SK-N-SH treated with all-trans-retinoic acid at 6 μM for 48 hours (cell line): Measurements from ENCODE around the gene FGFBP2.

ENCODE experiments used
- ATAC-seq: fragments of 200-7000 bp; cut with Tn5 transposase; 3 replicates; pipeline ENCODE4 v1.9.1; 2020; ENCODE audit warnings: mild to moderate bottlenecking, moderate library complexity
- ARNTL ChIP-seq: fragments of 450-650 bp; formaldehyde crosslinking; IDR thresholded peaks from 2 replicates; pipeline ENCODE4 v1.5.0; 2020; ENCODE audit warnings: low read depth, mild to moderate bottlenecking, moderate library complexity, borderline replicate concordance
- BACH2 ChIP-seq: fragments of 250-450 bp; sonication (Bioruptor Pico); IDR thresholded peaks from 2 replicates; pipeline ENCODE4 v1.9.0; 2021; ENCODE audit warnings: mild to moderate bottlenecking, borderline replicate concordance
- CSDC2 ChIP-seq: fragments of 250-450 bp; sonication (Bioruptor Pico); IDR thresholded peaks from 2 replicates; pipeline ENCODE4 v1.5.0; 2020; ENCODE audit warnings: mild to moderate bottlenecking, moderate library complexity
- ESRRG ChIP-seq: fragments of 250-450 bp; sonication (Bioruptor Pico); IDR thresholded peaks from 2 replicates; pipeline ENCODE4 v1.6.1; 2021; ENCODE audit warnings: mild to moderate bottlenecking
- GLIS3 ChIP-seq: fragments of 250-450 bp; sonication (Bioruptor Pico); IDR thresholded peaks from 2 replicates; pipeline ENCODE4 v1.5.0; 2020; ENCODE audit warnings: mild to moderate bottlenecking, moderate library complexity
- ISL1 ChIP-seq: fragments of 250-450 bp; sonication (Bioruptor Pico); IDR thresholded peaks from 2 replicates; pipeline ENCODE4 v2.1.2; 2022; ENCODE audit warnings: mild to moderate bottlenecking, moderate library complexity
- OSR1 ChIP-seq: fragments of 250-450 bp; sonication (Bioruptor Pico); IDR thresholded peaks from 2 replicates; pipeline ENCODE4 v1.8.0; 2022; ENCODE audit warnings: moderate library complexity, mild to moderate bottlenecking, inconsistent platforms
- PPARA ChIP-seq: fragments of 250-450 bp; sonication (Bioruptor Pico); IDR thresholded peaks from 2 replicates; pipeline ENCODE4 v1.5.0; 2020; ENCODE audit warnings: mild to moderate bottlenecking, borderline replicate concordance
- SNAI2 ChIP-seq: fragments of 250-450 bp; sonication (Bioruptor Pico); IDR thresholded peaks from 2 replicates; pipeline ENCODE4 v1.5.0; 2020; ENCODE audit warnings: mild to moderate bottlenecking, moderate library complexity
- TCF4 ChIP-seq: fragments of 250-450 bp; sonication (Bioruptor Pico); IDR thresholded peaks from 2 replicates; pipeline ENCODE4 v1.8.0; 2021; ENCODE audit warnings: mild to moderate bottlenecking, moderate library complexity, borderline replicate concordance
- TOX ChIP-seq: fragments of 250-450 bp; sonication (Bioruptor Pico); IDR thresholded peaks from 2 replicates; pipeline ENCODE4 v1.8.0; 2021; ENCODE audit warnings: mild to moderate bottlenecking, moderate library complexity, borderline replicate concordance
- ZC3H10 ChIP-seq: fragments of 250-450 bp; sonication (Bioruptor Pico); IDR thresholded peaks from 2 replicates; pipeline ENCODE4 v1.5.1; 2021; ENCODE audit warnings: mild to moderate bottlenecking, moderate library complexity
- ZFP30 ChIP-seq: fragments of 450-650 bp; formaldehyde crosslinking; IDR thresholded peaks from 2 replicates; pipeline ENCODE4 v1.5.0; 2022; ENCODE audit warnings: mild to moderate bottlenecking, moderate library complexity
- ZNF565 ChIP-seq: fragments of 450-650 bp; formaldehyde crosslinking; conservative IDR thresholded peaks from 2 replicates; pipeline ENCODE4 v1.5.0; 2020; ENCODE audit warnings: low read depth, mild to moderate bottlenecking, moderate library complexity
- ZNF70 ChIP-seq: fragments of 450-650 bp; formaldehyde crosslinking; IDR thresholded peaks from 2 replicates; pipeline ENCODE4 v1.5.0; 2020; ENCODE audit warnings: mild to moderate bottlenecking, moderate library complexity
- ZNF8 ChIP-seq: fragments of 450-650 bp; formaldehyde crosslinking; IDR thresholded peaks from 2 replicates; pipeline ENCODE4 v1.5.0; 2020; ENCODE audit warnings: mild to moderate bottlenecking, moderate library complexity
- TF ChIP-seq, protein P1 (sequence below): fragments of 250-450 bp; sonication (Bioruptor Pico); IDR thresholded peaks from 2 replicates; pipeline ENCODE4 v1.5.1; 2020; ENCODE audit warnings: low read depth, mild to moderate bottlenecking, moderate library complexity
- TF ChIP-seq, protein P2 (sequence below): fragments of 250-450 bp; sonication (Bioruptor Pico); IDR thresholded peaks from 2 replicates; pipeline ENCODE4 v1.8.0; 2020; ENCODE audit warnings: mild to moderate bottlenecking, moderate library complexity, borderline replicate concordance
- TF ChIP-seq, protein P3 (sequence below): fragments of 250-450 bp; sonication (Bioruptor Pico); IDR thresholded peaks from 2 replicates; pipeline ENCODE4 v1.8.0; 2021; ENCODE audit warnings: low read depth, mild to moderate bottlenecking, moderate library complexity, borderline replicate concordance
- TF ChIP-seq, protein P4 (sequence below): fragments of 250-450 bp; sonication (Bioruptor Pico); IDR thresholded peaks from 2 replicates; pipeline ENCODE4 v1.5.0; 2020; ENCODE audit warnings: mild to moderate bottlenecking, moderate library complexity
- TF ChIP-seq, protein P5 (sequence below): fragments of 250-450 bp; sonication (Bioruptor Pico); IDR thresholded peaks from 2 replicates; pipeline ENCODE4 v1.5.1; 2021; ENCODE audit warnings: mild to moderate bottlenecking, moderate library complexity

FGFBP2 gene

DNA sequence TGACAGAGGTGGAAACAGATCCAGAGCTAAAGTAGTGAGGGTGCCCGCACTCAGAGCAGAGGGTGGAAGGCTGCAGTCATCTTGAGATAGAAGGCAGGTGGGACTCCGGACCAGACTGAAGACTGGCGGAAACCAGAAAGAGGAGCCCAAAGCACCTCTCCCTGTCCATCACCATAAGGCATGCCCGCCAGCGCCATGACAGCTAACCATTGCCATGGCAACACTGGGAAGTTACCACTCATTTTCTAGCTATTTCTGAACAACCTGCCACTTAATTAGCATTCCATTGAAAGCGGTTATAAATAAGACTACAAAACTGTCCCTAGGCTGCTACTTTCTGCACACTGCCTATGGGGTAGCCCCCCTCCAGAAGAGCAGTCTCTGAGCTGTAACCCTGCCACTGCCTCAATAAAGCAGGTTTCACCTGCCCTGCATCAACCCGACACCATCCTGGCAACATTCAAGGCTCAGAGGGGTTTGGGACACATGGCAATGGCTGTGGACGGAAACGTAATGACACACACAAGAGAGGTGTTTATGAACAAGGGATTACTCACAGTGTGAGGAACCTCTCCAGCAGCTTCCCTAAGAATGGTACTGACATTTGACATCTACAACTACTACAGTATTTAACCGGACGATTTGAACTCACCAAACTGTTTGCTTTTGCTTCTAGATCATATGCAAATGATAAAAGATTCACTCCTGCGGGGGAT, 27.8 kb upstream of the FGFBP2 start:
- ATAC-seq: no peak
- TF ChIP-seq SNAI2 (CRISPR knock-in tag) (no peak), ISL1 (no peak), PPARA (no peak), ZC3H10 (no peak), BACH2 (CRISPR knock-in tag) (no peak), ZNF565 (CRISPR knock-in tag) (no peak), ZNF8 (CRISPR knock-in tag) (no peak), ZNF70 (CRISPR knock-in tag) (no peak), OSR1 (no peak), ESRRG (no peak), TCF4 (CRISPR knock-in tag) (no peak), ZFP30 (CRISPR knock-in tag) (no peak), GLIS3 (no peak)
- TF ChIP-seq, protein P1, sequence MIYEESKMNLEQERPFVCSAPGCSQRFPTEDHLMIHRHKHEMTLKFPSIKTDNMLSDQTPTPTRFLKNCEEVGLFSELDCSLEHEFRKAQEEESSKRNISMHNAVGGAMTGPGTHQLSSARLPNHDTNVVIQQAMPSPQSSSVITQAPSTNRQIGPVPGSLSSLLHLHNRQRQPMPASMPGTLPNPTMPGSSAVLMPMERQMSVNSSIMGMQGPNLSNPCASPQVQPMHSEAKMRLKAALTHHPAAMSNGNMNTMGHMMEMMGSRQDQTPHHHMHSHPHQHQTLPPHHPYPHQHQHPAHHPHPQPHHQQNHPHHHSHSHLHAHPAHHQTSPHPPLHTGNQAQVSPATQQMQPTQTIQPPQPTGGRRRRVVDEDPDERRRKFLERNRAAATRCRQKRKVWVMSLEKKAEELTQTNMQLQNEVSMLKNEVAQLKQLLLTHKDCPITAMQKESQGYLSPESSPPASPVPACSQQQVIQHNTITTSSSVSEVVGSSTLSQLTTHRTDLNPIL: no peak
- TF ChIP-seq, protein P2, sequence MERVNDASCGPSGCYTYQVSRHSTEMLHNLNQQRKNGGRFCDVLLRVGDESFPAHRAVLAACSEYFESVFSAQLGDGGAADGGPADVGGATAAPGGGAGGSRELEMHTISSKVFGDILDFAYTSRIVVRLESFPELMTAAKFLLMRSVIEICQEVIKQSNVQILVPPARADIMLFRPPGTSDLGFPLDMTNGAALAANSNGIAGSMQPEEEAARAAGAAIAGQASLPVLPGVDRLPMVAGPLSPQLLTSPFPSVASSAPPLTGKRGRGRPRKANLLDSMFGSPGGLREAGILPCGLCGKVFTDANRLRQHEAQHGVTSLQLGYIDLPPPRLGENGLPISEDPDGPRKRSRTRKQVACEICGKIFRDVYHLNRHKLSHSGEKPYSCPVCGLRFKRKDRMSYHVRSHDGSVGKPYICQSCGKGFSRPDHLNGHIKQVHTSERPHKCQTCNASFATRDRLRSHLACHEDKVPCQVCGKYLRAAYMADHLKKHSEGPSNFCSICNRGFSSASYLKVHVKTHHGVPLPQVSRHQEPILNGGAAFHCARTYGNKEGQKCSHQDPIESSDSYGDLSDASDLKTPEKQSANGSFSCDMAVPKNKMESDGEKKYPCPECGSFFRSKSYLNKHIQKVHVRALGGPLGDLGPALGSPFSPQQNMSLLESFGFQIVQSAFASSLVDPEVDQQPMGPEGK (CRISPR knock-in tag): no peak
- TF ChIP-seq, protein P3, sequence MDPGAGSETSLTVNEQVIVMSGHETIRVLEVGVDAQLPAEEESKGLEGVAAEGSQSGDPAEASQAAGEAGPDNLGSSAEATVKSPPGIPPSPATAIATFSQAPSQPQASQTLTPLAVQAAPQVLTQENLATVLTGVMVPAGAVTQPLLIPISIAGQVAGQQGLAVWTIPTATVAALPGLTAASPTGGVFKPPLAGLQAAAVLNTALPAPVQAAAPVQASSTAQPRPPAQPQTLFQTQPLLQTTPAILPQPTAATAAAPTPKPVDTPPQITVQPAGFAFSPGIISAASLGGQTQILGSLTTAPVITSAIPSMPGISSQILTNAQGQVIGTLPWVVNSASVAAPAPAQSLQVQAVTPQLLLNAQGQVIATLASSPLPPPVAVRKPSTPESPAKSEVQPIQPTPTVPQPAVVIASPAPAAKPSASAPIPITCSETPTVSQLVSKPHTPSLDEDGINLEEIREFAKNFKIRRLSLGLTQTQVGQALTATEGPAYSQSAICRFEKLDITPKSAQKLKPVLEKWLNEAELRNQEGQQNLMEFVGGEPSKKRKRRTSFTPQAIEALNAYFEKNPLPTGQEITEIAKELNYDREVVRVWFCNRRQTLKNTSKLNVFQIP (CRISPR knock-in tag): no peak
- TF ChIP-seq, protein P4, sequence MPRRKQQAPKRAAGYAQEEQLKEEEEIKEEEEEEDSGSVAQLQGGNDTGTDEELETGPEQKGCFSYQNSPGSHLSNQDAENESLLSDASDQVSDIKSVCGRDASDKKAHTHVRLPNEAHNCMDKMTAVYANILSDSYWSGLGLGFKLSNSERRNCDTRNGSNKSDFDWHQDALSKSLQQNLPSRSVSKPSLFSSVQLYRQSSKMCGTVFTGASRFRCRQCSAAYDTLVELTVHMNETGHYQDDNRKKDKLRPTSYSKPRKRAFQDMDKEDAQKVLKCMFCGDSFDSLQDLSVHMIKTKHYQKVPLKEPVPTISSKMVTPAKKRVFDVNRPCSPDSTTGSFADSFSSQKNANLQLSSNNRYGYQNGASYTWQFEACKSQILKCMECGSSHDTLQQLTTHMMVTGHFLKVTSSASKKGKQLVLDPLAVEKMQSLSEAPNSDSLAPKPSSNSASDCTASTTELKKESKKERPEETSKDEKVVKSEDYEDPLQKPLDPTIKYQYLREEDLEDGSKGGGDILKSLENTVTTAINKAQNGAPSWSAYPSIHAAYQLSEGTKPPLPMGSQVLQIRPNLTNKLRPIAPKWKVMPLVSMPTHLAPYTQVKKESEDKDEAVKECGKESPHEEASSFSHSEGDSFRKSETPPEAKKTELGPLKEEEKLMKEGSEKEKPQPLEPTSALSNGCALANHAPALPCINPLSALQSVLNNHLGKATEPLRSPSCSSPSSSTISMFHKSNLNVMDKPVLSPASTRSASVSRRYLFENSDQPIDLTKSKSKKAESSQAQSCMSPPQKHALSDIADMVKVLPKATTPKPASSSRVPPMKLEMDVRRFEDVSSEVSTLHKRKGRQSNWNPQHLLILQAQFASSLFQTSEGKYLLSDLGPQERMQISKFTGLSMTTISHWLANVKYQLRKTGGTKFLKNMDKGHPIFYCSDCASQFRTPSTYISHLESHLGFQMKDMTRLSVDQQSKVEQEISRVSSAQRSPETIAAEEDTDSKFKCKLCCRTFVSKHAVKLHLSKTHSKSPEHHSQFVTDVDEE (CRISPR knock-in tag): no peak

DNA sequence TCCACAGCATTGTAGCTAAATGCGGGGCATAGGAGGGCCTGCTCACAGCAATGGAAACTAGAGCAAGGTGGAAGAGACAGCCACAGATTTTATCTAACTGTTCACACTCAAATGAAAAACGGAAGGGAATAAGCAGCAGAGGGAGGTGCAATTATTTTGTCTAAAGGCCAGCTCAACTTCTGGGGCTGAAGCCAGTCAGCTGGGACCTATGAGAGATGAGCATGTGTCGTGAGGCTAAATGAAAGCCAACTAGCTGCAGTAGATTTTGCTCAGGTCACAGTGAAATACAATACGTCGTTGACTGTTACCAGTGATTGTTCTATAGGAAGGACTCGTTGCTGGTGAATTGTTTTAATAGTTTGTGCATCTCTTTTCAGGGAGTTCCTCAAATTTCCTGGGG, 26.4 kb upstream of the FGFBP2 start:
- no peak for ATAC-seq
- no peak for TF ChIP-seq ZNF565 (CRISPR knock-in tag)
- TF ChIP-seq, protein P1: no peak
- TF ChIP-seq CSDC2 (CRISPR knock-in tag): no peak
- no peak for TF ChIP-seq ESRRG
- no peak for TF ChIP-seq ZC3H10
- TF ChIP-seq ARNTL (CRISPR knock-in tag): no peak
- TF ChIP-seq, protein P2 (CRISPR knock-in tag): no peak
- TF ChIP-seq ZNF8 (CRISPR knock-in tag): no peak
- no peak for TF ChIP-seq TCF4 (CRISPR knock-in tag)
- TF ChIP-seq PPARA: no peak
- TF ChIP-seq, protein P5, sequence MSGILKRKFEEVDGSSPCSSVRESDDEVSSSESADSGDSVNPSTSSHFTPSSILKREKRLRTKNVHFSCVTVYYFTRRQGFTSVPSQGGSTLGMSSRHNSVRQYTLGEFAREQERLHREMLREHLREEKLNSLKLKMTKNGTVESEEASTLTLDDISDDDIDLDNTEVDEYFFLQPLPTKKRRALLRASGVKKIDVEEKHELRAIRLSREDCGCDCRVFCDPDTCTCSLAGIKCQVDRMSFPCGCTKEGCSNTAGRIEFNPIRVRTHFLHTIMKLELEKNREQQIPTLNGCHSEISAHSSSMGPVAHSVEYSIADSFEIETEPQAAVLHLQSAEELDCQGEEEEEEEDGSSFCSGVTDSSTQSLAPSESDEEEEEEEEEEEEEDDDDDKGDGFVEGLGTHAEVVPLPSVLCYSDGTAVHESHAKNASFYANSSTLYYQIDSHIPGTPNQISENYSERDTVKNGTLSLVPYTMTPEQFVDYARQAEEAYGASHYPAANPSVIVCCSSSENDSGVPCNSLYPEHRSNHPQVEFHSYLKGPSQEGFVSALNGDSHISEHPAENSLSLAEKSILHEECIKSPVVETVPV (CRISPR knock-in tag): no peak
- no peak for TF ChIP-seq ZFP30 (CRISPR knock-in tag)
- TF ChIP-seq TOX (CRISPR knock-in tag): no peak
- TF ChIP-seq, protein P4 (CRISPR knock-in tag): no peak
- TF ChIP-seq ZNF70 (CRISPR knock-in tag): no peak
- no peak for TF ChIP-seq SNAI2 (CRISPR knock-in tag)
- TF ChIP-seq, all 23 proteins: peak for 0
